Measurements from ENCODE around the gene TAF15.

TAF15 gene

DNA sequence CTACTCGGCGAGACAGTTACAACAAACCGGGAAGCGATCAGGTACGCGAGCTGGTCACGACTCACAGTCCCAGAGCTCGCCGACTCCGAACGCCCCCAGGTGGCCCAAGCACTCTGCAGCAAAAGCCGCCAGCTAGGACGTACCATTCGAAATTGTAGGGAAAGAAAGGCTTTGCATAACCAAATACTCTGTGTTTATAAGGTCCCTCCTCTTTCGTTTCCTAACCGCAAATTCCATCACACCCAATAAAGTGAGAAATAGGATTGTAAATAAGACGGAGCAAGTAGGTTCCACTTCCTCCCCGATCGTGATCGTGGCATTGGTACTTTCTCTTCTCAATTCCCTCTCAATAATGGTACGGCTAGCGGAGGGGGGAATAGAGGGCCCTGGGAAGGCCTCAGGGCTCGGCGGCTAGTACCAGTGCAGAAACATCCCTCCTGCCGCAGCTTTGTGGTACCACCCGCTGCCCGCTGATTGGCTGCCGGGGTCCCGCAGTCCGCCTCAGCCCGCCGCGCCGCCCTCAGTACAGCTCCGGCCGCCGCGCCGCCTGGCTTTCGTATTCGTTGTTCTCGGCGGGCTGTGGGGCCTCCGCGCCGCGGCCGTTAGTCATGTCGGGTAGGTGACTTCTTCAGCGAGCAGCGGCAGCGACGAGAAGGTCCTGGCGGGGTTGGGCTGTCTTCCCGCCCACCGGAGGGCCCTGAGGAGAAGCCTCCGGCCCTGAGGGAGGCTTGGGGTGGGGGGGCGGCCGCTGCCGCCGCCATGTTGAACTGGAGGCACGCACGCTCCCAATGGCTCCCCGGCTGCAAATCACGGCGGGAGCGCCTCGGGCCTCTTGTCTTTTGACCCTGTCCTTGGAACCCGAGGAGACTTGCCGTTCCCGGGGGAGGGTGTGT is at the start of gene TAF15:
Gene TAF15, plus strand, starts transcription at position 523 of the 893 bp plus-strand sequence. Its CDS starts 86 bp downstream, at position 609.
- DNase-seq: peak; percentile 97

DNA sequence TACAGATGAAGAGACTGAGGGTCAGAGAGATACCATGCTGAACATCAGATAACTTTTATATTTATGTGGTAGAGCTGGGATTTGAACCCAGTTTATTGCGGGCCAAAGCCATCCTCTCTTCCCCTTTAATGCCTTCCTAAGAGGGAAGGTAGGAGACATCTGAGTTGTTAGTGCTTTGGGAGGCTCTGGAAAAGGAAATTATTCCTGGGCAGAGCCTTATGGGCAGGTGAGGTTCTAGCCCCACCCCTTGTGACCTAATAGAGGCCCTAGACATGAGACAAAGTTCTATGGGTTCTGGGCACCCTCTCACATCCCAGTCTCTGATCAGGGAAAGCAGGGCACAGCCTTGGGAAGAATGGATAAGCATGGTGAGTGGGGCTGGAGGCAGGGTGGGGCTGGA is 48.7 kb upstream of the TAF15 start, which contains the start of gene C17orf50:
Gene C17orf50, plus strand, starts transcription at position 301 of the 400 bp plus-strand sequence. Its CDS starts 55 bp downstream, at position 356.
- DNase-seq: no peak

DNA sequence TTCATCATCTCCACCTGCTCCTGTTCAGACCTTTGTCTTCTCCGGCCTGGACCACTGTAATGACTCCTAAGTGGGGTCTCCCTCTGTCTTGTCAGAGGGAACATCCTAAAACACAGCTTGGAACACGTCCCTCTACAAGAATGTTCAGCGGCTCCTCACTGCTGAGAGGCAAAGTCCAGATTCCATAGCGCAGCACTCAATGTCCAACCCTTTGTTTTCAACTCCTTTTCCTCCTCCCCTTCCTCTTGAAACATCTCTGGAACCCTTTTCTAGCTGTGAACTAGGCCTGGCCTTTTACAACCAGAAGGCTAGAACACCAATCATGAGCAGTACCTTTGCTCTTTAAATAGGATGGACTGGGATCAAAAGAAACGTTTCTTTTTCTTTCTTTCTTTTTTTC is 47.7 kb upstream of the TAF15 start:
- DNase-seq: no peak

DNA sequence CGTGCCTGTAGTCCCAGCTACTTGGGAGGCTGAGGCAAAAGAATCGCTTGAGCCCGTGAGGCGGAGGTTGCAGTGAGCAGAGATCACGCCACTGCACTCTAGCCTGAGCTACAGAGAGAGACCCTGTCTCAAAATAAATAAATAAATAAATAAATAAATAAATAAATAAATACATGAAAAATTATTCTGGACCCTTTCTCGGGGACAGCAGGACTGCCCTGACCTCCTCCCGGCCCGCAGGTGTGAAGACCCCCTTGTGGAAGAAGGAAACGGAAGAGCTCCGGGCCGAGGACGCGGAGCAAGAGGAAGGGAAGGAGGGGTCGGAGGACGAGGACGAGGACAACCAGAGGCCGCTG is 45.5 kb upstream of the TAF15 start:
- DNase-seq: no peak

DNA sequence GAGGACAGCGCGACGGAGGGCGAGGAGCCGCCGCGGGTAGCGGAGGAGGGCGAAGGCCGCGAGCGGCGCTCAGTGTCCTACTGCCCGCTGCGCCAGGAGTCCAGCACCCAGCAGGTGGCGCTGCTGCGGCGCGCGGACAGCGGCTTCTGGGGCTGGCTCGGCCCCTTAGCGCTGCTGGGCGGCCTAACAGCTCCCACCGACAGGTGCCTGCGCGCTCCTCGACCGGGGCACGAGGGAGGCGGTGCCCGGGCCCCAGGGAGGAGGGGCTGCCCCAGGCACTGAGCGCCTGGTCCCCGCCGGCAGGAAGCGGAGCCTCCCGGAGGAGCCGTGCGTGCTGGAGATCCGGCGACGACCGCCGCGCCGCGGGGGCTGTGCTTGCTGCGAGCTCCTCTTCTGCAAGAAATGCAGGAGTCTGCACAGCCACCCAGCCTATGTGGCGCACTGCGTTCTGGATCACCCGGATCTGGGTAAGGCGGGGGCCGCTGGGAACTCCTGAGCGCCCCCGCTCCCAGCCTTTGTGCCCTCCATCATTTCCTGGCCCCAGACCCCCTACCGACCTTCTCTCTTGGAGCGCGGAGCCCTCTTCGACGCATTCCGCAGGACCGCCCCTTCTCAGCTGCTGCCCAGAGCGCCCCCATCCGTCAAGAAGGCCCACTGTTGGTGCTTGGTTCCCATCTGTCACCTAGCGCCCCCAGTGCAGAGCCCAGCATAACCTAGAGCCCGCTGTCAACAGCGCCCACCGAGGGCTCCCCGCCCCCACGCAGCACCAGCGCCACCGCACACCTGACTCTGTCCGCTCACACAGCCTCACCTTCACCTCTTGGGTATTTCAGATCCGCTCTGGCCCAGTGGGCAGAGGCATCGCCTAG is 44.9 kb upstream of the TAF15 start:
- peak; percentile 85 for DNase-seq

DNA sequence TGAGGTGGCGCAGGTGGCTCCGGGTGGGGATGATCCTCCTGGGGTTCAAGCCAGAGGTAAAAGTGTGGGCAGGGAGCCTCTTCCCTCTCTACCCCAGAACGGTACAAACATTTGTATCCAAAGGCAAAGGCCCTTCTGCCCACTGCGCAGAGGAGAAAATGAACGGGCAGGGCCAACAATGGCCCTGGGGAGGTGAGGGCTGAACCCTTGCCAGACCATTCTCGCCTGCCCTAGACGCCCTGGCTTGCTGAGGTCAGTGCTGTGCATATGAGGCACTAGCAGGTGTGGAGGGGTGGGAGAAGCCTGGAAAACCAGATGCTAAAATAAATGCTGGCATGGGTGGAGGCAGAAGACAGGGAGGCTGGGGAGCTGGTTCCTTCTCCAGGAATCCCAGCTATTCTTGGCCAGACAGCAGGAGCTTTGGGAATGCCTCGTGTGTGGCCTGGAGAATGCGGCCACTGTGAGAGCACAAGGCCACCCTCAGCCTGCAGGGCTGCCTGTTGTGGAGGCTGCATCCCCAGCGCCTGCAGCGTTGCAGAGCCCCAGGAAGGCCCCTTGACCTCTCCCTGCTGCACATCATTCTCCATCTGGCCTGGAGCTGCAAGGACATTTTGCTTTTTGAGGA is 44.1 kb upstream of the TAF15 start:
- no peak for DNase-seq

DNA sequence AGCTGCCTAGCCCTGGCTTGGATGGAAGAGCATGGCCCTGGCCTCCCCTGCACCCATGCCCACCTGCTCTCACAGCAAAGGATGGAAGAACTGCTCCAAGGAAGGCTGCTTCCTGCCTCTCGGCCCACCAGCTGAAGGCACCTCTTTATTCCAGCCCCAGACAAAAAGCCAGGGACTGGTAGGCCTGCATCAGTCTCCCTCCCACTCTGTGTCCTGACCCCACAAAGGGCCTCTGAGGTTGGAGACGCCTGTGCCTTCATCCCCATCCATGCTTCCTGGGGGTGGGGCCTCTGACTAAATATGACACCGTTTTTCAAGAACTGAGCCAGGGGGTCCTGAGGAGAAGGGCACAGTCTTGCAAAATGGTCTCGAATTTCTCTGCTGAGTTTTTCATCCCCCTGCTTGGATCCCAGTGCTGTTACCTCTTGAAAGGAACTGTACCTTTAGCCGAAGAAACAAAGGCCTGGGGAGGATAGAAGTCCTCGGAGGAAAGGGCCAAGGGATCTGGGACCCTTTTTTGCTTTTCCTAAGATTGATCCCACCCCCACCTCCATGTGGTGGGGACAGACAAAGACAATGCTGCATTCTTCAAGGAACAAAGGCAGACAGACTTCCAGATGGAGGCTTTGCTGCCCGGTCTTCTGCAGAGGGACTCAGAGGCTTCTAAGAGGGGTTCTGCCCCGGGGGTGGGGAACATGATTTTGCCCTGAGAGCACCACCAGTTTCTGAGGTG is 43.4 kb upstream of the TAF15 start:
- no peak for DNase-seq

DNA sequence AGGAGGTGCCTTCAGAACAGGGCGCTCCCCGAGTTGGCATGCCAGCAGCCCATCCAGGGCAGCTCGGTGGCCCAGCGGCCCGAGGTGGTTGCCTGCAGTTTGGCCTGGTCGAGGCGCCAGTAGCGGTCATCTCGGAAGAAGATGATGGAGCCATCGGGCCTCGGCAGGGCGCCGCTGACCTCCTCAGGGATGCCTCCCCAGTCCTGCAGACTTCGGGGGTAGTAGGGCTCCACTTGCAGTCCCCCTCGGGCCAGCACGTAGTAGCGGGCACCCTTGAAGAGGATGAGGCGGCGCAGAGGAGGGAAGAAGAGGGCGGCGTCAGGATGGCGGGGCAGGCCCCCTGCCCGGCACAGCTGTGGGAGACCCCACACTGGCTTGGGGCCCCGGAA is 42.8 kb upstream of the TAF15 start:
- DNase-seq: no peak

DNA sequence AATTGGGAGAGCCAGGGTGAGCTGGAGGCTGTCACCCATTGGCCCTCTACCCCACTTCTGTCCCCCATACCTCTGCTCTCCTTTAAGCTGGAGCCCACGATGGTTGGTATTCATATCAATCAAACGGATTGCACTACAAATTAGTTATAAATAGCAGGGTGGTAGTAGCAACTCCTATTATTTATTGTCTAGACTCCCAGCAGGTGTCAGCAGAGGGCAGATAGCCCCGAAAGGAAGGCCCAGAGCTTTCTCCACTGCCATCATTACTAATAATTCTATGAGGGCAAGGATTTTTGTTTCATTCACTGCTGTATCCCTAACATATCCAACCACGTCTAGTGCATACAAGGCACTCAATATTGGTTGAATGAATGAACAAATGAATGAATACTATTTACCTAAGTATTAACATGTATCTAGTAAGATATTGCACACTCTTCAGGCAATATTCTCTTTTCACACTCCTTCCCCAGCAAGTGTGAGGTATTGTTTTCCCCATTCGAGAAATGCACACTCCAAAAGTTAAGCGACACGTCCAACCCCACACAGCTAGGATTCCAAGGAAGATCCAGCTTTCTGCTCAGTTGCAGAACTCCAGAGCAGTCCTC is 42.3 kb upstream of the TAF15 start:
- DNase-seq: peak; percentile 37

DNA sequence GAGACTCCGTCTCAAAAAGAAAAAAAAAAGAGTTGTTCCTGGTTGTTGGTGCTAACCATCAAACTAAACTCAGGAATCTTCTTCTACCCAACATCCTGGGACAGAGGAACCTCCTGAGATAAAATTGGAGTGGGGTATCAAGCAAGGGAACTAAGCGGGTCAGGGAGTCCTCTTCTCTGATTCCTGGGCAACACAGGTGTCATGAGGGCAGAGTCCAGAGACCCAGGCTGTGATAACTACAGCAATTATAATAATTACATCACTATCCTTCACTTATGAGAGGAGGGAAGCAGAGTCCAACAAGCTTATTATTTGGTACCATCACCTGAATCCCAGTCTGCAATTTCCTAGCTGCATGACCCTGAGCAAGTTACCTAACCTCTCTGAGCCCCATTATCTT is 40.5 kb upstream of the TAF15 start:
- no peak for DNase-seq

DNA sequence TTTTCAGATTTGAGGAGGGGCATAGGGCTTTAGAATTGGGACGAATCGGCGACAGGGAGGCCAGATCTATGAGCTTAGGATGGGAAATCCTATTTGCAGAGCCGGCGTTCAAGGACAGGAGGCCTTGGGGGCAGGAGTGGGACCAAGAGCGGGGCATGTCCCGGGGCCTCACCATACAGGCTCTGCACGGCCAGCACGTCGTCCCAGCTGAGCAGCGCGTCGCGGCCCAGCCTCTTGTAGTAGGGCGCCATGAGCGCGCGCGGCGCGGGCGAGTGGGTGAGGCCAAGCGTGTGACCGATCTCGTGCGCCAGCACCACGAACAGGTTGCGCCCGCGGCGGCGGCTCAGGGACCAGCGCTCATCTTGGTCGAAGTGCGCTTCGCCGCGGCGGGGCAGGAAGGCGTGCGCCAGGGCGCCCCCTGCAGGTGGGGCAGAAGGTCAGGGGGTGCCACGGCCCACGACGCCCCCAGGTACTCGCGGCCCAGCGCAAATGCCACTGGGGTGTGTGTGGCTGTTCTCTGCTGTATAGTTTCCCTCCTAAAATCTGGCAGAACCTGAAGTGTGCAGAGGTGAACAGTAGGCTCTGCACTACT is 39.3 kb upstream of the TAF15 start:
- no peak for DNase-seq

DNA sequence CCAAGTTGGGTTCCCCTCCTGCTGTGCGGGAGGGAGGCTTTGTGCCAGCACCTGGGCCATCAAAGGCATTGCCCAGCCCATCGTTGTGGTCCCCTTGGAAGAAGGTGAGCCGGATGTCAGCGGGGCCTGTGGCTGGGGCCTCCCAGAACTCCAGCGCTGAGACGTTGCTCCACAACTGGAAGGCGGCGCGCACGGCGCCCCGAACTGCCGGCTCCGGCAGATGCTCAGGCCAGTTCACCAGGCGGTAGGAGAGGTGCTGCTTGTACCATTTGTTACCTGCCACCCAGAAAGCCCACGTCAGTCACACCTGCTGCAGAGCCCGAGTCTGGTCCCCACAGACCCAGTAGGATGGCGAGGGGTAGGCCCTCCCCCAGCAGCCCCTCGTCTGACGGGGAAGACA is 36.2 kb upstream of the TAF15 start:
- DNase-seq: no peak

DNA sequence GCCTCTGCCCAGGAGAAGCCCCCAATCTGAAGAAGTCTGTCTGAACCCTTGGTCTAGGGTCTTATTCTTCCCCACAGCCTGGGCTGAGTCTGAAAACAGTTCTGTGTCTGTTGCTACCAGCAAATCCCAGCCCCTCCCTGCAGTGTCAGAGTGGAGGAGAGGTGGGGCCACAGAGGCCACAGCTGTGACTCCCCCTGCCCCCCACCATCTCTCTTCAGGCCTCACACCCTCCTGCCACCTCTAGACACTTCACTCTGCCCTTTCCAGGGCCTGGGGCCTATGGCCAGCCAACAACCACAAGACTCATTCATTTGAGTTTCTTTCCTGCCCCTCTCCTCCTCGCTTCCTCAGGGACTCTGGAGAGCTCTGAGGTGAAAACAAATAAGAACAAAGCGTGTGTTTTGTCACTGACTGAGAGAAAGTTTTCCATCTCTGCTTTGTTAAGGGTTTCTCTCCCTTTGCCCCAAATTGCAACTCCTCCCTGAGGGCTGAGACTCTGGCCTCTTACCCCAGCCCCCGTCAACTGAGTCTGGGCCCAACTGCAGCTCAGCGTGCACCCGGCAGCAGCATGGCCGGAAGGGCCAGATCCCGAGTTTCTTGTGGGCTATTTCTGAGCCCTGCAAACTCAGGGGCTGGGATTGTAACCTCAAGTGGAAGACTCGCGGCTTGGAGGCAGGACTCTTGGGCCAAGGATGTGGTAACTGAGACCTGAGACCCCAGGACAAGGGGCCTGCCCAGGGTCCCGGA is 35.4 kb upstream of the TAF15 start:
- DNase-seq: no peak

DNA sequence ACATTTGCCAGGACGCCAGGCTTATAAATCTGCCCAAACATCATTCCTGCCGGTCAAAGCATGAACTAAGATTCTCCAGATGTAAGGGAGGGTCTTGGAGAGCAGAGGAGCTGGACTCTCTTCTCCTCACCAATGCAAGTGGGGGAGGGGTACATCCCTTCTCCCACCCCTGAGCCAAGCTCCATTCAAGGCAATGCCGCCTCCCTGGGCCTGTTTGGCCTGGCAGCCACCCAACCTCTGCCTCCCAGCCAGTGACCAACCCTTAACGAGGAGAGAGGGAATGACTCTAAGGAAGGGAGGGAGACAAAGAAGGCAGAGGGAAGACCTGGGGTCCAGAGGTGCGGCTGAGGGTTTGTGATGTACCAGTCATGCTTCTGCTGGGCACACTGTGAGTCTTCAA is 34.8 kb upstream of the TAF15 start:
- peak; percentile 20 for DNase-seq

DNA sequence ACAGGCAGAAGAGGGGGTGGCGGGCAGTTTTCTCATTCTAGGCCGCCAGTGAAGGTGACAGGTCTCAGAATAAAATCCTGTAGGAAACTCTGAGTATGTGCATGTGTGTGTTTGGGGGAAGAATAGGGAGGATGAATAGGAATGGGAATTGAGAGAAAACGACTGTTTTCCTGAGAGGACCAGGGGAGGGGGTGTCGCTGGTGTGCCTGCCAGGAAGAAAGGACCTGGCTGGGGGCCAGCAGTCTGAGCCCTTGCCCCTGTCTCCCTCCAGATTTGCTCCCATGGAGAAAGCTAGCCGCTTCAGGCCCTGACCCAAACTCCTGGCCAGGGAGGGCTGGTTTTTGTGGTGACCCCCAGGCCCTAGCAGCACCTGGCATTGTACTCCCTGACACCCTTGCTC is 34.2 kb upstream of the TAF15 start:
- no peak for DNase-seq

DNA sequence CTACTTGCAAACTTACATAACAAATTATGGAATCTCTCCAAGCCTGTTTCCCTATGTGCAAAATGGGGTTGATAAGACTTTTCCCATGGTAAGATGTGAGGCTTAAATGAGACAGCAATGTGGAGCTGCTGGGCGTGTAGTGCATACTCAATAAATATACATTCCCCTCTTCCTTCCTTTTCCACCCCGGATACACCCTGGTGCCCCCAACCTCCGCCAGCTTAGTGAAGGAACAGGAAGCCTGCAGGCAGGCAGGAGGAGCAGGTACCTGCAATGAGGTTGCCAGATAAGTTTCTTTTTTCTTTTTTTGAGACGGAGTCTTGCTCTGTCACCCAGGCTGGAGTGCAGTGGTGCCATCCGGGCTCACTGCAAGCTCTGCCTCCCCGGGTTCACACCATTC is 33.7 kb upstream of the TAF15 start:
- no peak for DNase-seq

DNA sequence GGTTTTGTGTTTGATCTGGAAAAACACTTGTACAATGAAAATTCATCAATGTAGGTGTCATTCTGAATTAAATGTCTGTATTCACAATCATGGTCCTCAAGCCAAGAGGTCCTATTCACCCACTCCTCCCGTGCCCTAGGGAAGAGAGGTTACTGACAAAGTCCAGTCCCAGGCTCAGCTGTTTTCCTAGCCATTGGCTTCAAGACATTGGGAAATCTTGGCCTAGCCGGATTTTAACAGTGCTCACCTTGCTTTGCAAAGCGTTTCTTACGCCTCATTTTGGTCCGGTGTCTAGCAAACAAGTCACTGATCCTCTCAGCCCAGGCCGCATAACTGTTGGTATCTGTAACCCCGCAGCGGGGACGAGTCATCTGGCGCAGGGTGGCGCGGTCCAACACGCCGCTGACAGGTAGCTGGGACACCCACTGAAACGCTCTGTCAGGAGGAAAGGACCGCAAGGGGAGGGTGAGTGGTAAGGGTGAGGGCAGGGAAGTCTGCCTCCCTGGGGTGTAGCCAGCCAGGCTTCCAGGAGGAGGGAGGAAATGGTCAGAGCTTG is 30.6 kb upstream of the TAF15 start:
- DNase-seq: no peak

DNA sequence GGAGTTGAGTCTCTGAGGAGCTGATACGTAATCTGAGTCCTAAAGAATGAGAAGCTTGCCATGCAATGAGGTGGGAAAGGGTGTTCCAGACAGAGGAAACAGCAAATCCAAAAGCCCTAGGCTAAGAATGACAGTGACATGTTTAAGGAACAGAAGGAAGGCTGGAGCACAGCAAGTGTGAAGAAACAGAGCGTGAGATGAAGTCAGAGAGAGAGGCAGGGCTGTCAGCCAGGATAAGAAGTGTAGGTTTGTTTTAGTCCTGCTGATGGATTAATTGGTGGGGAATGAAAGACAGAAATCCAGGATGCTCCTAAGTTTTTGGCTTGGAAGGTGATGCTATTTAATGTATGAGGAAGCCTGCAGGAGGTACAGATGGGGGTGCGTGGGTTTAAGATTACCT is 28.3 kb upstream of the TAF15 start:
- DNase-seq: no peak

DNA sequence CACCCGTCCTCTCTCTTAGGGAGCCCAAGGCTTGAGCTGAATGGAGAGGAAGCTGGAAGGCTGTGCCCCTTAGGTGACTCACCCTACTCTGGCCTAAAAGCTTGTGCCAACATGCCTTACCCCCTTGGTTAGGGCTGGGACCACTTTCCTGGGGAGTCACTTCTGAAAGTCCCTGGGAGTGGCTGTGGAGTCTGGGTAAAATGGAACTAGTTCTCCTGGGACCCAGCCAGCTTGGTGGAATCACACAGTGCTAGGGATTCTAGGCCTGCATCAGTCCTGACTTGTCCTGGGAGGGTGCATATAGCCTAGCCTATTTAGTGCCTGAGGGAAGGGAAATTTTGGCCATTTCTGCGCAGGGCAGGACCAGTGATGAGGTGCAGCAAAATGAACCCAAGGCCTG is 24.4 kb upstream of the TAF15 start:
- no peak for DNase-seq

DNA sequence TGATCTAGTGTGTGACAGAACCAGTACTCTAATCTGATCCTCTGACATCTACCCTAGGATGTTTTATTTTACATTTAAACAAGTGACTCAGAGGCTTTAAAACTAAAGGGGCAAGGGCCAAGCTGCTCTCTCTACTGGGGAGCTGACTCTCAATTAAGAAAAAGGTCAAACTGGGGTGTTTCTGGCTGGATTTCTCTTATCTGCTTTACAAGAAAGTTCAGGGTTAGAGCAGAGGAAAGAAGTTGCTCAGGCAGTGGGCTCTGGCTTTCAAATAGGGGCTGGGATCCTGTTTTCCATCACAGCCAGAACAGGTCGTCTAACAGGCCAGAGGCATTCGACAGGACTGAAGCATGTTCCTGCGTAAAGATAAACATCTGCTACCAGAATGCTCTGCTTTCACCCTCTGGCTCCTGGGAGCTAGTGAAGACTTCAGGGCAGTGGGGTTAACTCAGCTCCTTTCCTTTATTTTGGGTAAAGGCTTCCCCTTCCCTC is 22.3 kb upstream of the TAF15 start:
- peak; percentile 11 for DNase-seq

All from T1000 (cell line).